Spinal cord (tissue), 10 donors: ENCODE data around the gene APBA1. TPM values are rescaled to one million over a fixed set of nuclear protein-coding genes. Genes with fewer than 3 reads are reported as not detected.
A peak's percentile ranks its signal among the peaks of the same experiment; 100 is the strongest.
"Not testable (repeated sequence)": the region's sequence is repeated elsewhere in the genome, so short reads cannot be mapped to it uniquely, and the experiment has no call there.

ENCODE experiments used
- DNase-seq, 6 donors: peaks; one replicate each; pipeline versions ENCODE4 v3.0.0 to v3.0.0-alpha.2; 2013 to 2015; ENCODE audit warnings: low spot score in 6 of 6, low read depth in 4 of 6
- H3K27ac ChIP-seq: one replicate; pipeline ENCODE4 v1.5.1; 2013; ENCODE audit warnings: low read depth, low read length, control low read depth
- H3K27me3 ChIP-seq: one replicate; pipeline ENCODE4 v1.6.1; 2013; ENCODE audit warnings: low read length; ENCODE audit not compliant: control insufficient read depth, insufficient read depth
- H3K36me3 ChIP-seq: one replicate; pipeline ENCODE4 v1.6.1; 2013; ENCODE audit warnings: low read length; ENCODE audit not compliant: control insufficient read depth, insufficient read depth
- H3K4me1 ChIP-seq: one replicate; pipeline ENCODE4 v1.6.1; 2013; ENCODE audit warnings: low read length; ENCODE audit not compliant: control insufficient read depth, insufficient read depth
- H3K4me3 ChIP-seq: one replicate; pipeline ENCODE4 v1.5.1; 2013; ENCODE audit warnings: low read depth, low read length, control low read depth
- H3K9me3 ChIP-seq: one replicate; pipeline ENCODE4 v1.6.1; 2013; ENCODE audit warnings: low read length; ENCODE audit not compliant: control insufficient read depth, insufficient read depth
- WGBS: methylation state at CpG from one replicate; pipeline ENCODE4 v1.1.5; 2013; ENCODE audit warnings: missing lambda C conversion rate; ENCODE audit not compliant: insufficient coverage; 5-methylcytosine and 5-hydroxymethylcytosine counted together
- polyA plus RNA-seq, 2 donors: library from polyadenylated mRNA; unstranded; fragments of 120-200 nt; gene quantifications; one replicate each; pipeline ENCODE4 v1.2.1, GENCODE V29; 2013; ENCODE audit not compliant: insufficient read length in 2 of 2
- total RNA-seq, 2 donors: library from RNA; depleted of rRNA in 1 of 2; stranded (reverse); fragments of 120-200 nt in 1 of 2; fragments of >200 nt in 1 of 2; gene quantifications; one replicate each; pipeline versions ENCODE4 v1.2.3 to v1.2.4, GENCODE V29; 2013 to 2014
- donor health status: healthy.

Gene APBA1
- total and polyA plus RNA-seq, 4 donors = 38.5 to 101 (median 84.0) TPM

GRCh38 chr9:69421908-69422801 lies 250.0 kb downstream of the APBA1 start:
- Histone ChIP-seq H3K4me1 (peaks cover 14% of the 10 kb centered on the region), H3K4me3 (no peak overlapping the region), H3K9me3 (peaks cover 2% of the 10 kb centered on the region), H3K27ac (no peak overlapping the region), H3K27me3 (no peaks in the 10 kb centered on the region), H3K36me3 (no peaks in the 10 kb centered on the region)
- peak in 5 of 6 donors; percentile 62 to 94 (median 75) for DNase-seq
- 85% methylated on average over 10 of the region's 16 CpGs for WGBS

DNA sequence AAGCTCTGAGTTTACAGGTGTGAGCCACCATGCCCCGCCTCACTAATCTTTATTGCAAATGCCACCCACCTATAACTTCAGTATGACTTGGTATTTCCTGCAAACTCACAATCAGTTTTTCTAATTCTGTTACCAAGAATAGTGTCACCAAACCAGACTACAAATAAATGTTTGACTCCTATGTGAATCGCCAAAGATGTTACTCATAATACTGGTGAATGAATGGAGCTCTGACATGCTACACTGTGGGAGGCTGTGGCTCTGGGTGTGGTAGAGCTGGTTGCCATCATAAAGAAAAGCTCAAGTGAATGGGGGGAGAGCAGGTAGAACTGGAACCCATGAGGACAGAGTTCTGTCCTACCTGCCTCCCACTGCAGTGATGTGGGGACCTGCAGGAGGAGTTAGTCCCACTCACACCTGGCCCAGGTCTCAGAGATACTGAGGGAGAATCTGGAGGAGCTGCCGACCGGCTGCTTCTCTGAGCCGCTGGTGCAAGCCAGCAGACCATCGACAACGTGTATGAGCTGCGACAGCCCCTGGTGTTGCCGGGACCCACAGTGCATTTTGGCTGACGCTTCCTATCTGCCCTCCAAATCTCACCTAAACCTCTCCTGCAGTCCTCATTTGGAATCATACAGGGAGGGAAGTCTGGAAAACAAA lies 251.4 kb downstream of the APBA1 start:
- Histone ChIP-seq H3K4me3 (no peak overlapping the region), H3K4me1 (peaks cover 8% of the 10 kb centered on the region), H3K36me3 (no peaks in the 10 kb centered on the region), H3K27ac (no peak overlapping the region), H3K27me3 (no peaks in the 10 kb centered on the region), H3K9me3 (no peaks in the 10 kb centered on the region)
- no peak for DNase-seq
- WGBS = 97% methylated on average over 5 of the region's 10 CpGs

- DNase-seq = peak in 2 of 6 donors; percentile 82 to 87
- no peaks in the 10 kb centered on the region for H3K36me3 ChIP-seq
- peak overlapping the region; percentile 4 for H3K4me3 ChIP-seq
- no peaks in the 10 kb centered on the region for H3K9me3 ChIP-seq
- H3K27ac ChIP-seq = no peak overlapping the region
- 24% methylated on average over 20 of the region's 20 CpGs for WGBS
- no peaks in the 10 kb centered on the region for H3K27me3 ChIP-seq
- peaks cover 14% of the 10 kb centered on the region for H3K4me1 ChIP-seq
These were observed 259.4 kb downstream of the APBA1 start for GRCh38 chr9:69412741-69413150.

DNA sequence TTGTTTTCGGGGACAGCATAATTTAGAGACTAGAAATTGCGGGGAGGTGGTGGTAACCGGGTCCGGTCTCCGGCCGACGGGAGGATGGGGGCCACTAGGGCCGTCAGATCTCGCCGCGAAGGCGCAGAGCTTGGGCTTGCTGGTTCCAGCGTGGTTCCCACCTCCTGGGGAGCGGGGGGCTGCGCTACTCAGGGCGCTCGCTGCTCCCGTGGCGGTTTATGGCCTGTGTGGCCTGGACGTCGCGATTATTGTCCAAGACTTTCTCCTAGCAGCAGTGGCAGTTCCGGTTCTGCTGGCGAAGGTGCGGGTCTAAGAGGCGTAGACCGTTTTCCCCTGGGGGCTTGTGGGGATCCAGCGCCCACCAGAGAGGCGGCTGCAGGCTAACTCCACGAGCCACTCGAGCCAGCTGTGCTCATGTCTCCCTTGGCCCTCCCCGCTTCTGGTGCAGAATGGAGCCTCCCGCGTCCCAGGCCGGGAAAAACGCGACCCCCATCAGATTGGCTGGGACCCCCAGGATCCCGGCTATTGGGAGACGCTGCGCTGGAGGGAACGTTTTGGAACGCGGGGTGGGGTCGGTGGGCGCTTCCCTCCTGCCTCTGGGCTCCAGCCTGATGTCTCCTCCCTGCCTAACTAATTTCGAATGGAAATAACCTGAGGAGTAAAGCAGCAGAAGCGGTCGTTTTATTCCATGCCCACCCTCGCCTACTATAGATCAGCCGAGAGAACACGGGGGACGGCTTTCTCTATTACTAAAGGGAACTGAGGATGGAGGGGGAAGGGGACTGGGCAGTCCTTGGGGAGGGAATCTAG lies 260.0 kb downstream of the APBA1 start:
- peak overlapping the region; percentile 4 for H3K4me3 ChIP-seq
- WGBS = 72% methylated on average over 43 of the region's 52 CpGs
- no peak for DNase-seq

GRCh38 chr9:69411246-69411645 lies 260.9 kb downstream of the APBA1 start:
- H3K9me3 ChIP-seq = no peaks in the 10 kb centered on the region
- H3K4me3 ChIP-seq = no peak overlapping the region
- WGBS = 100% methylated on average over 1 of the region's 3 CpGs
- H3K4me1 ChIP-seq = peaks cover 14% of the 10 kb centered on the region
- no peak overlapping the region for H3K27ac ChIP-seq
- no peak for DNase-seq
- H3K36me3 ChIP-seq = no peaks in the 10 kb centered on the region
- H3K27me3 ChIP-seq = no peaks in the 10 kb centered on the region

More for the DNA sequence above, 260.0 kb downstream of the APBA1 start:
- Histone ChIP-seq H3K36me3 (no peaks in the 10 kb centered on the region), H3K4me1 (peaks cover 14% of the 10 kb centered on the region), H3K9me3 (no peaks in the 10 kb centered on the region), H3K27ac (no peak overlapping the region), H3K27me3 (no peaks in the 10 kb centered on the region)

GRCh38 chr9:69409936-69410335 lies 262.2 kb downstream of the APBA1 start:
- not testable (repeated sequence) for H3K4me3 ChIP-seq, H3K27me3 ChIP-seq, H3K27ac ChIP-seq, H3K36me3 ChIP-seq, DNase-seq, H3K9me3 ChIP-seq
- 87% methylated on average over 4 of the region's 6 CpGs for WGBS
- peaks cover 14% of the 10 kb centered on the region for H3K4me1 ChIP-seq

GRCh38 chr9:69400470-69400869 lies 271.7 kb downstream of the APBA1 start:
- H3K4me1 ChIP-seq = peaks cover 19% of the 10 kb centered on the region
- no peaks in the 10 kb centered on the region for H3K36me3 ChIP-seq
- H3K27ac ChIP-seq = no peak overlapping the region
- no peak for DNase-seq
- H3K4me3 ChIP-seq = no peak overlapping the region
- no peaks in the 10 kb centered on the region for H3K27me3 ChIP-seq
- WGBS = 100% methylated on average over 1 of the region's 1 CpG
- H3K9me3 ChIP-seq = no peaks in the 10 kb centered on the region

- Histone ChIP-seq H3K27ac (peak overlapping the region; percentile 65), H3K27me3 (no peaks in the 10 kb centered on the region), H3K4me1 (peaks cover 36% of the 10 kb centered on the region), H3K4me3 (no peak overlapping the region), H3K36me3 (peaks cover 10% of the 10 kb centered on the region), H3K9me3 (no peaks in the 10 kb centered on the region)
- 41% methylated on average over 6 of the region's 12 CpGs for WGBS
- DNase-seq = peak in 2 of 6 donors; percentile 62 to 84
These were observed 274.6 kb downstream of the APBA1 start for GRCh38 chr9:69397384-69398214.

DNA sequence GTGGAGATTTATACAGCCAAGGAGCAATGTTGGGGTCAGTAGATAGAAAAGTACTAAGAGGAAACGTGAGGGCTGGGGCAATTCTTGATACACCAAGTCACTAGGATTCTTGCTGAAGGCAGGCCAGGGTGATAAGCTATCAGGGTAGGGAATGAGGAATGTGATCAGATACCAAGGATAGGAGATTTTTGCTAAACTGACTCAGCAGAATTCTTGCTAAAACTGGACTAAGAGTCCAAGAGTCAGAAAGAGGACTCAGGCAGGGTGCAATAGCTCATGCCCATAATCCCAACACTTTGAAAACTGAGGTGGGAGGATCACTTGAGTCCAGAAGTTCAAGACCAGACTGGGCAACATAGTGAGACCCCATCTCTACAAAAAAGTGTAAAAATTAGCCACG lies 275.4 kb downstream of the APBA1 start:
- Histone ChIP-seq H3K36me3 (peaks cover 13% of the 10 kb centered on the region), H3K9me3 (no peaks in the 10 kb centered on the region), H3K4me3 (no peak overlapping the region), H3K4me1 (peaks cover 42% of the 10 kb centered on the region), H3K27me3 (no peaks in the 10 kb centered on the region), H3K27ac (peak overlapping the region; percentile 70)
- 95% methylated on average over 2 of the region's 2 CpGs for WGBS
- DNase-seq = no peak
